K562 treated with DMSO at 1 percent for 12 hours (cell line): ENCODE measurements around the gene SMARCA1. TPM values are rescaled to one million over a fixed set of nuclear protein-coding genes. Genes with fewer than 3 reads are reported as not detected.

ENCODE experiments used
- total RNA-seq: library from RNA; unstranded; fragments of 300-600 nt; gene quantifications from 2 replicates; pipeline ENCODE4 v1.2.3, GENCODE V29; 2022; ENCODE audit not compliant: insufficient read depth

Gene SMARCA1
- total RNA-seq: 1.8 and 6.5 TPM in 2 replicates

DNA sequence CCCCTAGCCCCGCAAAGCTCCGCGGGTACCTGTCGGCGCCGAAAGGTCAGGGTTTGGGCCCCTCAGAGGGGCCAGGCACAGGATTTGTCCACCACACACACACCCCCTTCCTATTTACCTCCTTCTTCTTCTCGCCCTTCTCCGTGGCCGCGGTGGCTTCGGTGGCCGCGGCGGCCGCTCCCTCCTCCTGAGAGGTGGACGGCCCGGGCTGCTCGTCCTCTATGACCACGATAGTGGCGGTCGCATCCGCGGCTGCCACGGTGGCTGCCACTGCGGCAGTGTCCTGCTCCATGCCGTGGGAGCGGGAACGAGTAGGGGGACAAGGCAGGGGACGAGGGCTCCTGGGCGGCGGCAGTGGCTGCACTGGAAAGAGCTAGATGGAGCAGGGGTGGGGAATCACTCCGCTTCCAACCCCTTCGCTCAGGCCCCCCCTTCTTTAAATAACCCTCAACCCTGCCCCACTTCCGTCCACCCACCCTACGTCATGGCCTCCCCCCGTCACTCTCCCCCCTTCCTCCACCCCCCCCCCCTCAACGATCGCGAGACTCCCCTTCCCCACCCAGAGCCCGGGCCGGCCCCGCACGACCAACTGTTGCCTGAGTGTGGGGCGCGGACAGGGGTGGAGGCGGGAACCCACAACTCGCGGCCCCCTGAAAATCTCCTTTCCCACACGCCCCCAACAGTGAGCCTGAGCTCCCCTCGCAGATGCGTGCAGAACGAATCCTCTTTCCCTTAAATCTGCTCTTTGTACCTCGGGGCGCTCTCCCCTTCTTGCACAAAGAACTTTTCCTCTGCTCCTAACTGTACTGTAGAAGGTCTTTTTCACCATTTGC, at the start of gene SMARCA1:
Gene SMARCA1 (minus strand): TSS at position 412 of the 833 bp plus-strand sequence. CDS start 120 bp downstream, at position 292.

GRCh38 chrX:129540068-129540653, 16.9 kb upstream of the SMARCA1 start, which contains the start of gene OCRL:
Gene OCRL, plus strand, starts transcription at chrX:129540259. Its CDS starts 181 bp downstream, at chrX:129540440.

Other genes starting within 250 kb of the SMARCA1 start
- 3.0 and 11.9 TPM in 2 replicates for gene OCRL, start 16.8 kb upstream of the SMARCA1 start, total RNA-seq
- gene APLN, start 131.5 kb upstream of the SMARCA1 start, total RNA-seq: not detected in 2 replicates
- not detected in 2 replicates for gene XPNPEP2, start 215.5 kb upstream of the SMARCA1 start, total RNA-seq